HEK293 (cell line): Measurements from ENCODE around the gene TRIM40.

Experiments
- CTCF ChIA-PET: fragments of 350-600 bp; formaldehyde crosslinking; extraction: SDS; loops from one replicate; lab custom pipeline; 2021; ENCODE audit warnings: antibody characterized with exemption; lab: Yijun Ruan, JAX
- POLR2A ChIA-PET: fragments of 300-600 bp; formaldehyde crosslinking; extraction: SDS; loops from one replicate; lab custom pipeline; 2020; ENCODE audit warnings: antibody characterized with exemption, inconsistent platforms; lab: Yijun Ruan, JAX
- H3K27ac ChIP-seq: fragments of 200-500 bp; sonication (Bioruptor generic); 2 replicates; pipeline ENCODE4 v1.5.1; 2014; ENCODE audit warnings: low read depth, low read length, control low read depth, inconsistent platforms; ENCODE audit errors: extremely low read depth
- H3K36me3 ChIP-seq, 2 experiments: fragments of 200-500 bp in 1 of 2; sonication (Bioruptor generic) in 1 of 2; 1 replicate in 1 of 2; 2 replicates in 1 of 2; pipeline ENCODE4 v1.5.1; 2014 to 2017; ENCODE audit warnings: inconsistent platforms in 2 of 2, low read length in 2 of 2; ENCODE audit not compliant: control insufficient read depth in 2 of 2, insufficient read depth in 1 of 2
- H3K4me1 ChIP-seq: fragments of 200-500 bp; sonication (Bioruptor generic); 2 replicates; pipeline ENCODE4 v1.5.1; 2014; ENCODE audit warnings: mild to moderate bottlenecking, low read length, inconsistent platforms; ENCODE audit not compliant: control insufficient read depth, insufficient read depth
- H3K4me3 ChIP-seq: 2 replicates; pipeline ENCODE4 v1.5.1; 2011; ENCODE audit warnings: low read depth, mild to moderate bottlenecking, control low read depth, low read length, moderate library complexity
- H3K9me3 ChIP-seq: fragments of 200-500 bp; sonication (Bioruptor generic); 2 replicates; pipeline ENCODE4 v1.5.1; 2014; ENCODE audit warnings: low read depth, low read length, inconsistent platforms; ENCODE audit not compliant: control insufficient read depth, insufficient read depth
- PRDM4 ChIP-seq: fragments of 450-650 bp; formaldehyde crosslinking; IDR thresholded peaks from 2 replicates; pipeline ENCODE4 v1.5.1; 2017; ENCODE audit warnings: missing biosample characterization, missing genetic modification characterization
- SALL2 ChIP-seq: fragments of 450-650 bp; formaldehyde crosslinking; IDR thresholded peaks from 2 replicates; pipeline ENCODE4 v1.5.0; 2017; ENCODE audit warnings: missing biosample characterization, mild to moderate bottlenecking, missing genetic modification characterization, borderline replicate concordance
- SCRT2 ChIP-seq: fragments of 450-650 bp; formaldehyde crosslinking; IDR thresholded peaks from 2 replicates; pipeline ENCODE4 v1.5.1; 2016; ENCODE audit warnings: missing biosample characterization, missing genetic modification characterization
- ZBTB26 ChIP-seq: fragments of 450-650 bp; formaldehyde crosslinking; optimal IDR thresholded peaks from 2 replicates; pipeline ENCODE3; 2016; ENCODE audit warnings: missing biosample characterization, mild to moderate bottlenecking, missing genetic modification characterization
- ZBTB8A ChIP-seq: fragments of 450-650 bp; formaldehyde crosslinking; IDR thresholded peaks from 2 replicates; pipeline ENCODE4 v1.5.1; 2016; ENCODE audit warnings: missing biosample characterization, missing genetic modification characterization
- ZFP69B ChIP-seq: fragments of 450-650 bp; formaldehyde crosslinking; IDR thresholded peaks from 2 replicates; pipeline ENCODE4 v1.5.1; 2016; ENCODE audit warnings: missing biosample characterization, missing genetic modification characterization
- ZNF202 ChIP-seq: fragments of 450-650 bp; formaldehyde crosslinking; IDR thresholded peaks from 2 replicates; pipeline ENCODE4 v1.5.1; 2016; ENCODE audit warnings: missing biosample characterization, missing genetic modification characterization, borderline replicate concordance
- ZNF239 ChIP-seq: fragments of 450-650 bp; formaldehyde crosslinking; IDR thresholded peaks from 2 replicates; pipeline ENCODE4 v1.5.1; 2016; ENCODE audit warnings: missing biosample characterization, missing genetic modification characterization
- ZNF366 ChIP-seq: fragments of 450-650 bp; formaldehyde crosslinking; conservative IDR thresholded peaks from 2 replicates; pipeline ENCODE4 v1.5.1; 2016; ENCODE audit warnings: missing biosample characterization, missing genetic modification characterization
- ZNF645 ChIP-seq: fragments of 450-650 bp; formaldehyde crosslinking; IDR thresholded peaks from 2 replicates; pipeline ENCODE4; 2016; ENCODE audit warnings: missing biosample characterization, missing genetic modification characterization
- ZNF677 ChIP-seq: fragments of 450-650 bp; IDR thresholded peaks from 2 replicates; pipeline ENCODE4 v1.5.0; 2018; ENCODE audit warnings: missing biosample characterization, mild to moderate bottlenecking, missing genetic modification characterization, moderate library complexity
- ZNF747 ChIP-seq: fragments of 450-650 bp; formaldehyde crosslinking; IDR thresholded peaks from 2 replicates; pipeline ENCODE4 v1.5.1; 2016; ENCODE audit warnings: missing biosample characterization, missing genetic modification characterization
- ZNF791 ChIP-seq: fragments of 450-650 bp; formaldehyde crosslinking; IDR thresholded peaks from 2 replicates; pipeline ENCODE4 v1.5.1; 2016; ENCODE audit warnings: missing biosample characterization, missing genetic modification characterization
- TF ChIP-seq, protein P1 (sequence below): fragments of 450-650 bp; IDR thresholded peaks from 2 replicates; pipeline ENCODE4 v1.5.1; 2018; ENCODE audit warnings: missing biosample characterization, missing genetic modification characterization
- TF ChIP-seq, protein P2 (sequence below): fragments of 450-650 bp; formaldehyde crosslinking; IDR thresholded peaks from 2 replicates; pipeline ENCODE4 v1.5.1; 2016; ENCODE audit warnings: missing biosample characterization, missing genetic modification characterization, low read depth

The TRIM40 gene

DNA sequence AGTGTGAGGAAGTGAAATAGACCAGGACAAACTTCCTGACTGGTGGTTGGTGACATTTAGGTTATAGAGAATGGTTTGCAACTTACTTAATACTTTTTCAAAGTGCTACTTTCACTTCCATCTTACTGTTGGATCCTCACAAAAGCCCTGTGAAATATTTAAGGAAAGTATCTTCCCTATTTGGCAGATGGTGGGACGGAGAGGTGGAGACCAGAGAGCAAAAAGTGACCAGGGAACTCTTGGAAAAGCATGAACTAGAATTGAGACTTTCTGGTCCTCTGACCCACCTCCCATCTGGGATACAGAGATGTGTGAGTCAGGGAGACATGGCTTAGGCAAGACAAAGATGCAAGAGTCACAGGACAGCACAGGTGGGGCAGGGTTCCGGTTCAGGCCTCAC is 22.1 kb downstream of the TRIM40 start:
- H3K4me3 ChIP-seq, result no peak overlapping the region
- CTCF ChIA-PET, result interaction anchor here (0.7 to 3.1 kb wide), 3 partner anchors 9 to 54 kb away, joined by 3 to 11 read pairs (median 3); no protein-coding TSS in a partner anchor
- TF ChIP-seq PRDM4 (tag by site-specific recombination), result no peak
- no peak for TF ChIP-seq ZBTB26 (tag by site-specific recombination)
- TF ChIP-seq, protein P1, sequence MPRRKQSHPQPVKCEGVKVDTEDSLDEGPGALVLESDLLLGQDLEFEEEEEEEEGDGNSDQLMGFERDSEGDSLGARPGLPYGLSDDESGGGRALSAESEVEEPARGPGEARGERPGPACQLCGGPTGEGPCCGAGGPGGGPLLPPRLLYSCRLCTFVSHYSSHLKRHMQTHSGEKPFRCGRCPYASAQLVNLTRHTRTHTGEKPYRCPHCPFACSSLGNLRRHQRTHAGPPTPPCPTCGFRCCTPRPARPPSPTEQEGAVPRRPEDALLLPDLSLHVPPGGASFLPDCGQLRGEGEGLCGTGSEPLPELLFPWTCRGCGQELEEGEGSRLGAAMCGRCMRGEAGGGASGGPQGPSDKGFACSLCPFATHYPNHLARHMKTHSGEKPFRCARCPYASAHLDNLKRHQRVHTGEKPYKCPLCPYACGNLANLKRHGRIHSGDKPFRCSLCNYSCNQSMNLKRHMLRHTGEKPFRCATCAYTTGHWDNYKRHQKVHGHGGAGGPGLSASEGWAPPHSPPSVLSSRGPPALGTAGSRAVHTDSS (tag by site-specific recombination), result no peak
- no peak for TF ChIP-seq ZBTB8A (tag by site-specific recombination)
- TF ChIP-seq ZFP69B, result no peak
- TF ChIP-seq ZNF791, result no peak
- no peak for TF ChIP-seq ZNF366 (tag by site-specific recombination)
- TF ChIP-seq ZNF747 (tag by site-specific recombination), result no peak
- TF ChIP-seq ZNF239 (tag by site-specific recombination), result no peak
- no peak for TF ChIP-seq ZNF677 (tag by site-specific recombination)
- TF ChIP-seq ZNF645 (tag by site-specific recombination), result no peak
- TF ChIP-seq, protein P2, sequence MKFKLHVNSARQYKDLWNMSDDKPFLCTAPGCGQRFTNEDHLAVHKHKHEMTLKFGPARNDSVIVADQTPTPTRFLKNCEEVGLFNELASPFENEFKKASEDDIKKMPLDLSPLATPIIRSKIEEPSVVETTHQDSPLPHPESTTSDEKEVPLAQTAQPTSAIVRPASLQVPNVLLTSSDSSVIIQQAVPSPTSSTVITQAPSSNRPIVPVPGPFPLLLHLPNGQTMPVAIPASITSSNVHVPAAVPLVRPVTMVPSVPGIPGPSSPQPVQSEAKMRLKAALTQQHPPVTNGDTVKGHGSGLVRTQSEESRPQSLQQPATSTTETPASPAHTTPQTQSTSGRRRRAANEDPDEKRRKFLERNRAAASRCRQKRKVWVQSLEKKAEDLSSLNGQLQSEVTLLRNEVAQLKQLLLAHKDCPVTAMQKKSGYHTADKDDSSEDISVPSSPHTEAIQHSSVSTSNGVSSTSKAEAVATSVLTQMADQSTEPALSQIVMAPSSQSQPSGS (tag by site-specific recombination), result no peak
- no peak for TF ChIP-seq SALL2 (tag by site-specific recombination)
- TF ChIP-seq, all 188 proteins: peak for 0
- H3K4me1 ChIP-seq, result peaks cover 27% of the 10 kb centered on the region
- no peak overlapping the region for H3K27ac ChIP-seq
- H3K9me3 ChIP-seq, result no peaks in the 10 kb centered on the region
- no peaks in the 10 kb centered on the region for H3K36me3 ChIP-seq
- POLR2A ChIA-PET, result no interaction called here

- POLR2A ChIA-PET, result no interaction called here
- peaks cover 27% of the 10 kb centered on the region for H3K4me1 ChIP-seq
- no peaks in the 10 kb centered on the region for H3K9me3 ChIP-seq
- TF ChIP-seq ZNF202 (no peak), SCRT2 (tag by site-specific recombination) (0 out of 2 replicates have a peak, but pooled peaks have one; percentile 11)
- H3K4me3 ChIP-seq, result no peak overlapping the region
- CTCF ChIA-PET, result interaction anchor here (0.7 to 3.1 kb wide), 4 partner anchors 9 to 55 kb away, joined by 3 to 11 read pairs (median 3); no protein-coding TSS in a partner anchor
- H3K36me3 ChIP-seq, result no peaks in the 10 kb centered on the region
- no peak overlapping the region for H3K27ac ChIP-seq
Observed at GRCh38 chr6:30158475-30159040, 22.6 kb downstream of the TRIM40 start.
